Measurements from ENCODE around the gene PGM1.

The PGM1 gene

DNA sequence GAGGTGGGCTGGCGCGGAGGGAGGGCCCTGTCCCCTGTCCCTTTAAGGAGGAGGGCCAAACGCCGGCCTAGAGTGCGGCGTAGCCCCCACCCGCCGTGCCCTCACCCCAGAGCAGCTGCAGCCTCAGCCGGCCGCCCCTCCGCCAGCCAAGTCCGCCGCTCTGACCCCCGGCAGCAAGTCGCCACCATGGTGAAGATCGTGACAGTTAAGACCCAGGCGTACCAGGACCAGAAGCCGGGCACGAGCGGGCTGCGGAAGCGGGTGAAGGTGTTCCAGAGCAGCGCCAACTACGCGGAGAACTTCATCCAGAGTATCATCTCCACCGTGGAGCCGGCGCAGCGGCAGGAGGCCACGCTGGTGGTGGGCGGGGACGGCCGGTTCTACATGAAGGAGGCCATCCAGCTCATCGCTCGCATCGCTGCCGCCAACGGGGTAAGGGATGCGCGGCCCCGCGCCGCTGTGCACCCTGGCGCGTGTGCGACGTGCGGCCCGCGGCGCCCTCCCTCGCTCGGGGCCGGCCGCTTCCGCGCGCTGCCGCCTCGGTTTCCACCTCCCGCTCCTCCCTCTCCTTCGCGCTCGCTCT is at the start of gene PGM1:
TSS of gene PGM1 (plus strand) at position 109 of the 583 bp plus-strand sequence. CDS start at position 187, 78 bp downstream.
- Histone ChIP-seq H3K4me1 (peaks cover 10 to 24% (median 19%) of the 10 kb centered on the region in 10 experiments; a peak in 19 of 20 replicates), H3K4me2 (peak within 1 kb of the TSS; percentile 76 to 92 (median 85)), H3K36me3 (peaks cover 0 to 5% (median 0%) of the 10 kb centered on the region in 11 experiments; a peak in 5 of 22 replicates), H3K27ac (peak within 1 kb of the TSS; percentile 82 to 98 (median 94)), H4K20me1 (no peaks in the 10 kb centered on the region), H3K4me3 (peak within 1 kb of the TSS; percentile 73 to 93 (median 84)), H3K9ac (peak within 1 kb of the TSS; percentile 89 to 98 (median 94)), H3K27me3 (no peaks in the 10 kb centered on the region), H3K9me3 (replicated peaks in 1 of 11) (no peaks in the 10 kb centered on the region)
- TF ChIP-seq Cebpa-rat (IDR thresholded peaks at IDR 0.05): no peak

GRCh38 chr1:63545780-63546179 is 47.4 kb upstream of the PGM1 start:
- no peak overlapping the region for H3K9ac ChIP-seq
- H4K20me1 ChIP-seq: no peaks in the 10 kb centered on the region
- H3K4me1 ChIP-seq: no peaks in the 10 kb centered on the region
- TF ChIP-seq Cebpa-rat (IDR thresholded peaks at IDR 0.05): no peak
- no peak overlapping the region for H3K27ac ChIP-seq
- no peak overlapping the region for H3K4me2 ChIP-seq
- H3K27me3 ChIP-seq: no peaks in the 10 kb centered on the region
- peaks cover 0 to 21% (median 4%) of the 10 kb centered on the region in 11 experiments; a peak in 6 of 22 replicates for H3K36me3 ChIP-seq
- no peaks in the 10 kb centered on the region for H3K9me3 ChIP-seq (replicated peaks in 1 of 11)
- H3K4me3 ChIP-seq: no peak overlapping the region

- Histone ChIP-seq H3K27ac (no peak overlapping the region), H3K4me3 (no peak overlapping the region), H3K9me3 (replicated peaks in 1 of 11) (no peaks in the 10 kb centered on the region), H3K4me1 (no peaks in the 10 kb centered on the region), H3K9ac (no peak overlapping the region), H3K27me3 (no peaks in the 10 kb centered on the region), H4K20me1 (no peaks in the 10 kb centered on the region), H3K4me2 (no peak overlapping the region), H3K36me3 (peaks cover 0 to 25% (median 4%) of the 10 kb centered on the region in 11 experiments; a peak in 6 of 22 replicates)
- TF ChIP-seq Cebpa-rat (IDR thresholded peaks at IDR 0.05): no peak
These were observed 45.5 kb upstream of the PGM1 start for GRCh38 chr1:63547621-63548294.

- no peaks in the 10 kb centered on the region for H3K27me3 ChIP-seq
- H3K27ac ChIP-seq: no peak overlapping the region
- no peaks in the 10 kb centered on the region for H4K20me1 ChIP-seq
- no peaks in the 10 kb centered on the region for H3K4me1 ChIP-seq
- H3K4me3 ChIP-seq: no peak overlapping the region
- no peaks in the 10 kb centered on the region for H3K9me3 ChIP-seq (replicated peaks in 1 of 11)
- TF ChIP-seq Cebpa-rat (IDR thresholded peaks at IDR 0.05): no peak
- H3K4me2 ChIP-seq: no peak overlapping the region
- H3K36me3 ChIP-seq: peaks cover 0 to 25% (median 4%) of the 10 kb centered on the region in 11 experiments; a peak in 6 of 22 replicates
- H3K9ac ChIP-seq: no peak overlapping the region
These were observed 44.9 kb upstream of the PGM1 start for GRCh38 chr1:63548303-63548702.

DNA sequence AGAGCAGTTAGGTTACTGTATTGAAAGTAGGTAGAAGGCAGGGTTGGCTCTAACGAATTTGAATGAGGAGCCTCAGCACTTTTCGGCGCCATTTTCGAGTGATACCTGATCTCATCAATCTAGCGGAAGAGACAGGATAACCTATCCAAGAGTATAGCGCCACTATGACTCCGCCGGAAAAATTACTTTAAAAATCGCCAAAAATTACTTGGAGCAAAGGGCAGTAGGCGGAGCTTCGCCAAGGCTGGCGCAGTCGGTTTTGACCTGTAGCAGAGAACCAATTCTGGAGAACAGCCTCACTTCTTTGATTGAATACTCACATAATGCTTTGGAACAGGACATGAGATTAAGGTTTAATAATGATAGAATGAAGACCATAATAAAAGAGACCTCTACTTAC is 44.3 kb upstream of the PGM1 start:
- Histone ChIP-seq H3K27me3 (no peaks in the 10 kb centered on the region), H4K20me1 (no peaks in the 10 kb centered on the region), H3K9me3 (replicated peaks in 1 of 11) (no peaks in the 10 kb centered on the region), H3K4me1 (no peaks in the 10 kb centered on the region), H3K9ac (no peak overlapping the region), H3K27ac (no peak overlapping the region), H3K4me3 (no peak overlapping the region), H3K36me3 (peaks cover 0 to 29% (median 4%) of the 10 kb centered on the region in 11 experiments; a peak in 6 of 22 replicates), H3K4me2 (no peak overlapping the region)
- TF ChIP-seq Cebpa-rat (IDR thresholded peaks at IDR 0.05): no peak

- Histone ChIP-seq H3K4me3 (no peak overlapping the region), H3K27me3 (no peaks in the 10 kb centered on the region), H3K9ac (no peak overlapping the region), H3K27ac (no peak overlapping the region), H4K20me1 (no peaks in the 10 kb centered on the region), H3K9me3 (replicated peaks in 1 of 11) (no peaks in the 10 kb centered on the region), H3K36me3 (peaks cover 0 to 10% (median 0%) of the 10 kb centered on the region in 11 experiments; a peak in 5 of 22 replicates), H3K4me1 (no peaks in the 10 kb centered on the region), H3K4me2 (no peak overlapping the region)
- no peak for TF ChIP-seq Cebpa-rat (IDR thresholded peaks at IDR 0.05)
These were observed 37.7 kb upstream of the PGM1 start for GRCh38 chr1:63555480-63555879.

DNA sequence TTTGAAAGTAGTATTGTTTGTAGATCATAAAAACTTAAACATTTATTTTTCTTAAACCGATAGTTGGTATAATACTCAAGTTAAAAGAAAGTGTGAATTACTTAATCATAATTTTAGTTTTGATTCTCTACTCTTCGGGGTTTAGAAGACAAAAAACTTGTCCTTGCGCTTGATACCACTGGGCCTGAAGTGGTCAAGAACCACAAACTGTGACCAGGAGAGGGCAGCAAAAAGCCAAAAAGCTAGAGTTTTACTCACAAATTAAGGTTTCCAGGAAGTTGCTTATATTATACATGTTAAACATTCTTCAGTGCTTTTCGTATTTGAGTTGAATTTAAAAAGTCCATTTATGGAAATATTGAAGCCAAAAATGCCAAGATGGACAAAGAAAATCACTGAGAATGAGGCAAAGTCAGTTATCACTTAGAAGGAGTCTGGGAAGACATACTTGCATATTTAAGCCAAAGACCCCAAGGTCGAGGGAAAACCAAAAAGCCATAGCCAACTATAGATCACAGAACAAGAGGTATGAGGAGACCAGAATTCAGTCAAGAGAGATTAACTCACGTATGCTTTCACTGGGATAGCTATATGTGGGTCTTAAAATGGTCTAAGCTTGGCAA is 35.7 kb upstream of the PGM1 start:
- Histone ChIP-seq H3K27me3 (no peaks in the 10 kb centered on the region), H3K36me3 (peaks cover 0 to 10% (median 0%) of the 10 kb centered on the region in 11 experiments; a peak in 4 of 22 replicates)

DNA sequence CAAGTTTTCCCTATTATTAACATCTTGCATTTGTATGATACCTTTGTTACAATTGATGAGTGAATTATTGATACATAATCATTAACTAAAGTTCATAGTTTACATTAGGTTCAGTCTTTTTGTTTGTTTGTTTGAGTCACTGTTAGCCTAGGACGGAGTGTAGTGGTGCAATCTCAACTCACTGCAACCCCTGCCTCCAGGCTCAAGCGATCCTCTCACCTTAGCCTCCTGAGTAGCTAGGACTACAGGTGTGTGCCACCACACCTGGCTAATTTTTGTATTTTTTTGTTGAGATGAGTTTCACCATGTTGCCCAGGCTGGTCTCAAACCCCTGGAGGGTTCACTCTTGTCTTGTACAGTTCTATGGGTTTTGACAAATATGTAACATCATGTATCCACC is 33.9 kb upstream of the PGM1 start:
- Histone ChIP-seq H3K4me2 (no peak overlapping the region), H3K36me3 (peaks cover 0 to 12% (median 1%) of the 10 kb centered on the region in 11 experiments; a peak in 10 of 22 replicates), H3K9me3 (replicated peaks in 1 of 11) (peaks cover 0 to 1% (median 0%) of the 10 kb centered on the region in 11 experiments; a peak in 4 of 22 replicates), H3K4me3 (no peak overlapping the region), H4K20me1 (no peaks in the 10 kb centered on the region), H3K4me1 (no peaks in the 10 kb centered on the region), H3K9ac (no peak overlapping the region), H3K27me3 (no peaks in the 10 kb centered on the region), H3K27ac (no peak overlapping the region)
- no peak for TF ChIP-seq Cebpa-rat (IDR thresholded peaks at IDR 0.05)

More for the DNA sequence above, 35.7 kb upstream of the PGM1 start:
- Histone ChIP-seq H3K4me2 (no peak overlapping the region), H3K4me3 (no peak overlapping the region), H3K27ac (no peak overlapping the region), H3K4me1 (no peaks in the 10 kb centered on the region), H4K20me1 (no peaks in the 10 kb centered on the region), H3K9me3 (replicated peaks in 1 of 11) (no peaks in the 10 kb centered on the region), H3K9ac (no peak overlapping the region)
- TF ChIP-seq Cebpa-rat (IDR thresholded peaks at IDR 0.05): no peak

- Histone ChIP-seq H3K36me3 (peaks cover 0 to 20% (median 9%) of the 10 kb centered on the region in 11 experiments; a peak in 11 of 22 replicates), H3K9me3 (replicated peaks in 1 of 11) (peaks cover 0 to 12% (median 6%) of the 10 kb centered on the region in 11 experiments; a peak in 6 of 22 replicates), H4K20me1 (no peaks in the 10 kb centered on the region), H3K4me3 (no peak overlapping the region), H3K9ac (no peak overlapping the region), H3K27ac (no peak overlapping the region), H3K27me3 (no peaks in the 10 kb centered on the region), H3K4me2 (no peak overlapping the region), H3K4me1 (no peaks in the 10 kb centered on the region)
- no peak for TF ChIP-seq Cebpa-rat (IDR thresholded peaks at IDR 0.05)
These were observed 29.5 kb upstream of the PGM1 start for GRCh38 chr1:63563745-63564144.
